T-helper 1 cell treated with Interleukin-12 subunit alpha and Interleukin-12 subunit beta and Interleukin-4 antibody, amounts not matched to agents 30 μg/mL and 1 μg/mL, for 36 hours (primary cell): ENCODE results near the gene FBXW9.
A peak's percentile ranks its signal among the peaks of the same experiment; 100 is the strongest.
"Not testable (repeated sequence)": the region's sequence is repeated elsewhere in the genome, so short reads cannot be mapped to it uniquely, and the experiment has no call there.

Source experiments
- H3K27ac Mint-ChIP-seq: one replicate; pipeline ENCODE4 v1.8.0; 2021; ENCODE audit warnings: mild to moderate bottlenecking, mixed read lengths
- H3K27me3 Mint-ChIP-seq: one replicate; pipeline ENCODE4 v1.8.0; 2021; ENCODE audit warnings: low read depth, mixed read lengths
- H3K36me3 Mint-ChIP-seq: one replicate; pipeline ENCODE4 v1.8.0; 2021; ENCODE audit warnings: low read depth, mixed read lengths
- H3K4me1 Mint-ChIP-seq: one replicate; pipeline ENCODE4 v1.8.0; 2021; ENCODE audit warnings: low read depth, mixed read lengths
- H3K4me3 Mint-ChIP-seq: one replicate; pipeline ENCODE4 v1.8.0; 2021; ENCODE audit warnings: mild to moderate bottlenecking, moderate library complexity, mixed read lengths
- H3K9me3 Mint-ChIP-seq: one replicate; pipeline ENCODE4 v1.8.0; 2021; ENCODE audit warnings: mixed read lengths

FBXW9 gene

GRCh38 chr19:12664406-12665280 lies 31.8 kb downstream of the FBXW9 start:
- H3K4me1 Mint-ChIP-seq, result peaks cover 29% of the 10 kb centered on the region

DNA sequence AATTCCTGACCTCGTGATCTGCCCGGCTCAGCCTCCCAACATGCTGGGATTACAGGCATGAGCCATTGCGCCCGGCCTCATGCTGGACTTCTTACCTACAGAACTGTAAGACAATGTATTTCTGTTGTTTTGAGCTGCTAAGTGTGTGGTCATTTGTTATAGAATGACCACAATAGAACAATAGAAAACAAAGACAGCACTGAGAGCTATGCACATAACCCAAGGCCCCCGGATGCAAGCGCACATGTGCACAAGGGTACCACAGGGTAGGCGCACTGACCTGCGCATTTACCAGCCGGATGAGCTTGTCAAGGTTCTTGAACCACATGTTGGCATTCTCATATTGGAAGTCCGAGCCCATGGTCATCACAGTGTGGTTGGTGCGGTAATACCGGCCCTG lies 35.5 kb downstream of the FBXW9 start:
- Mint-ChIP-seq H3K4me1 (peaks cover 11% of the 10 kb centered on the region), H3K27ac (no peak overlapping the region), H3K27me3 (no peaks in the 10 kb centered on the region), H3K4me3 (no peak overlapping the region), H3K9me3 (no peaks in the 10 kb centered on the region), H3K36me3 (peaks cover 36% of the 10 kb centered on the region)

More at GRCh38 chr19:12664406-12665280, 31.8 kb downstream of the FBXW9 start:
- Mint-ChIP-seq H3K4me3 (peak overlapping the region; percentile 92), H3K9me3 (no peaks in the 10 kb centered on the region), H3K27me3 (no peaks in the 10 kb centered on the region), H3K36me3 (peaks cover 29% of the 10 kb centered on the region), H3K27ac (peak overlapping the region; percentile 88)

DNA sequence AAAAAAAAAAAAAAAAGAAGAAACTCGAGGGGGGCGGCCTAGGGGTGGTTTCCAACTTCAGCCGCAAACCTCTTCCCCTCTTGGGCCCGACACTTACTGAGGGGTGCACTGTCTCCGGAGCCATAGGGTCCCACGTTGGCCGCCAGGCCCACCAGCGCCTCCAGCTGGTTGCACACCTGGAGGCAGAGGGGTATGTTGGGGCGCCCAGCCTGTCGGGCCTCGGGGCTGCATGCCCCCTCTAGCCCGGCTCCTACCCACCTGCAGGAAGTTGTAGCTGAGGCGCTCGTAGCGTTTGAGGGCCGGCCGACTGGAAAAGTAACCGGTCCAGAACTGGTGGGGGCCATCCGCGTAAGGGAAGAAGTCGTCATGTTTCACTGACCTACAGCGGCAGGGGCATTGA lies 38.5 kb downstream of the FBXW9 start:
- Mint-ChIP-seq H3K36me3 (peaks cover 43% of the 10 kb centered on the region), H3K4me3 (no peak overlapping the region), H3K27me3 (no peaks in the 10 kb centered on the region), H3K4me1 (peaks cover 4% of the 10 kb centered on the region), H3K27ac (no peak overlapping the region), H3K9me3 (no peaks in the 10 kb centered on the region)

- H3K36me3 Mint-ChIP-seq, result peaks cover 44% of the 10 kb centered on the region
- no peaks in the 10 kb centered on the region for H3K9me3 Mint-ChIP-seq
- H3K27ac Mint-ChIP-seq, result no peak overlapping the region
- H3K27me3 Mint-ChIP-seq, result no peaks in the 10 kb centered on the region
- peaks cover 4% of the 10 kb centered on the region for H3K4me1 Mint-ChIP-seq
- H3K4me3 Mint-ChIP-seq, result no peak overlapping the region
Measured at GRCh38 chr19:12656899-12657571, 39.4 kb downstream of the FBXW9 start.

GRCh38 chr19:12655546-12655945 lies 40.9 kb downstream of the FBXW9 start:
- Mint-ChIP-seq H3K9me3 (no peaks in the 10 kb centered on the region), H3K36me3 (peaks cover 50% of the 10 kb centered on the region), H3K27ac (peak overlapping the region; percentile 19), H3K4me3 (no peak overlapping the region), H3K4me1 (peaks cover 4% of the 10 kb centered on the region), H3K27me3 (no peaks in the 10 kb centered on the region)

DNA sequence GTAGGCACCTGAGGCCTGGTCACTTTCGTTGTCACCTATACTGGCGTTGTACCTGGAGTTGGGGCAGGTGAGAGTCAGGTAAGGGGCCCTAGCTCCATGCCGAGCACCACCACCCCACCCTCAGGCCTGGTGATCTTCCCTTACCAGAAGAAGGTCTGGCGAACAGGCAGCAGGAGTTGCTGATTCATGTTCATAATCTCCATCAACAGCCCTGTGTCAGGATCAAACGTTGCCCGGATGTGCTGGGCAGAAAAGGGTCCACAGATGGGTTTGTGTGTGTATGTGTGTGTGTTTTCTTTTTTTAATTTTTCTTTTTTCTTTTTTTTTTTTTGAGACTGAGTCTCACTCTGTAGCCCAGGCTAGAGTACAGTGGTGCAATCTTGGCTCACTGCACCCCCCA lies 44.2 kb downstream of the FBXW9 start:
- Mint-ChIP-seq H3K27ac (no peak overlapping the region), H3K36me3 (peaks cover 47% of the 10 kb centered on the region)

DNA sequence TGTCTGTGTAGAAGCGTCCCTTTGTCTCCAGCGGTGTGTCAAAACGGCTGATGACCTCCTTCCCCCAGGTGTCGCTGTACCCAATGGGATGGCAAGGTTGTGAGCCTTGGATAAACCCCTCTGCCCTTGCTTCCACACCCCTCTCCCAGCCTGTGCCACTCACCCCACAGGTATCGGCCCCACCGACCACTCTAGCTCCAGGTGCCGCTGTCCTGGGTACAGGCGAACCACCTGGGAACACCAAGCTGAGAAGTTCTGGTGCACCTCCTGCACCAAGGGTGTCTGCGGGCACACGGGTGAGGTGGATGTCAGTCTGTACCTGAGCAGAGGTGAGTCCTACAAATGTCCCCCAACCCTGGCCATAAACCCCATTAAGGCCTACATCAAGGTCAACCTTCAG lies 46.5 kb downstream of the FBXW9 start:
- H3K27ac Mint-ChIP-seq, result no peak overlapping the region

More for the DNA sequence above, 44.2 kb downstream of the FBXW9 start:
- Mint-ChIP-seq H3K27me3 (no peaks in the 10 kb centered on the region), H3K9me3 (no peaks in the 10 kb centered on the region), H3K4me3 (no peak overlapping the region), H3K4me1 (peaks cover 2% of the 10 kb centered on the region)

GRCh38 chr19:12648088-12648487 lies 48.3 kb downstream of the FBXW9 start:
- H3K27me3 Mint-ChIP-seq, result no peaks in the 10 kb centered on the region
- peaks cover 31% of the 10 kb centered on the region for H3K36me3 Mint-ChIP-seq
- H3K9me3 Mint-ChIP-seq, result no peaks in the 10 kb centered on the region
- no peak overlapping the region for H3K4me3 Mint-ChIP-seq
- no peaks in the 10 kb centered on the region for H3K4me1 Mint-ChIP-seq
- H3K27ac Mint-ChIP-seq, result no peak overlapping the region

More for the DNA sequence above, 46.5 kb downstream of the FBXW9 start:
- no peaks in the 10 kb centered on the region for H3K27me3 Mint-ChIP-seq
- H3K9me3 Mint-ChIP-seq, result no peaks in the 10 kb centered on the region
- H3K36me3 Mint-ChIP-seq, result peaks cover 37% of the 10 kb centered on the region
- H3K4me3 Mint-ChIP-seq, result no peak overlapping the region
- no peaks in the 10 kb centered on the region for H3K4me1 Mint-ChIP-seq

DNA sequence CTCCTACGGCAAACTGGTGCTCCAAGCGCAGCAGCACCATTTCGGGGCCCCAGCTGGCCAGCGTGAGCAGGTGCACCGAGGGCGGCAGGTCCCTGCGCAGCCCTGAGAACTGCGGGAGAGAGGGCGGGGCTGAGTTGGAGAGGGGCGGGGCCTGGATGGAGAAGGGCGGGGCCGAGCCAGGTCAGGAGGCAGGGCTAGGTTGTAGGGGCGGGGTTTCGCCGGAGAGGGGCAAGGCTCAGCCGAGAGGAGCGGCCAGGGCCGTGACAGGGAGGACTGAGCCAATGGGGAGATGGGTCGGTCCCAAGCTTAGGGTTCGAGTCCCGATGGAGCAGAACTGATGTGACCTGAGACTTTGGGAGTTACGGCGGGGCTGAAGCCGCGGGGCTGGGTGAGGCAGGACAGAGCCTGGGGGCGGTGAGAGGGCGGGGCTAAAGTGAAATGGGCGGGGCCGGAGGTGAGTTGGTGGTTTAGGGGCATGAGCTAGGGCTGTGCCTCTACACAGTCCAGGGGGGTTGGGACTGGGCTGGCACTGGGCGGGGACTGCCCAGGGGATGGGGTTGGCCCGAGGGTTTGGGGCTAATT lies 48.9 kb downstream of the FBXW9 start:
- Mint-ChIP-seq H3K4me3 (no peak overlapping the region), H3K27me3 (no peaks in the 10 kb centered on the region), H3K4me1 (no peaks in the 10 kb centered on the region), H3K27ac (no peak overlapping the region), H3K36me3 (peaks cover 31% of the 10 kb centered on the region), H3K9me3 (no peaks in the 10 kb centered on the region)

- H3K27ac Mint-ChIP-seq, result peak overlapping the region; percentile 55
- H3K36me3 Mint-ChIP-seq, result peaks cover 29% of the 10 kb centered on the region
- H3K27me3 Mint-ChIP-seq, result no peaks in the 10 kb centered on the region
- H3K4me1 Mint-ChIP-seq, result no peaks in the 10 kb centered on the region
- no peak overlapping the region for H3K4me3 Mint-ChIP-seq
- H3K9me3 Mint-ChIP-seq, result no peaks in the 10 kb centered on the region
Measured at GRCh38 chr19:12647047-12647446, 49.4 kb downstream of the FBXW9 start.

DNA sequence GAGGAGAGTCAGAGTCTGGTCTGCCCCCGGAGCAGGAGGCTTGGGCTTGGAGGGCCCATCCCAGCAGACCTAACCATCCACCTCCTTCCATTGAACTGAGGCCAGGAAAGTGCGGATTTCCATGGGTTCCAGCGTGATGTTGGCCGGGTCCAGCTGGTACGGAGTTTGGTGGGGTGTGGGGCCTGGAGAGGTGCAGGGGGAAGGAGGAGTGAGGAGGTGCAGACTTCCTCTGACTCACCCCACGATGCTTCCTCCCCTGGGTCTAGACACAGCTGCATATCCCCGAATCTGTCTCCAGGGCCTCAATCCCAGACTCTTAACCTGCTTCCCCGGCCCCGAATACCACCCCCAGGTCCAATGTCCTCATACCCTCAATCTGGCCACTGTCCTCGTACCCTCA lies 49.9 kb downstream of the FBXW9 start:
- Mint-ChIP-seq H3K36me3 (peaks cover 24% of the 10 kb centered on the region), H3K4me1 (no peaks in the 10 kb centered on the region), H3K9me3 (no peaks in the 10 kb centered on the region), H3K27ac (peak overlapping the region; percentile 55), H3K4me3 (no peak overlapping the region), H3K27me3 (no peaks in the 10 kb centered on the region)

DNA sequence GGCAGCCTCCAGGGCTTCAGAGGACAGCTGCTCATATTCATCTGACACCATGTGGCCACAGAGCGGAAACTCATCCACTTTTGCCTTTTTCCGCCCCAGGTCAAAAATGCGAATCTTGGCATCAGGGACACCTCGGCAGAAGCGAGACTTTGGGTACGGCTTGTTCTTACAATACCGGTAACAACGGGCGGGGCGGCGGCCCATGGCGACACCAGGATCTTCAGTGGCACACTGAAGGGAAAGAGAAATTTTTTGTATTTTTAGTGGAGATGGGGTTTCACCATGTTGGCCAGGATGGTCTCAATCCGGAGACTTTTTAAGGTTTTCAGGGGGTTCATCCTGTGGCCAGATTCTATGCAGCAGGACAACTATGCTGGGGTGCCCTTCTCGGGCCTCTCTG lies 52.7 kb downstream of the FBXW9 start:
- H3K4me3 Mint-ChIP-seq, H3K27ac Mint-ChIP-seq, H3K9me3 Mint-ChIP-seq, H3K27me3 Mint-ChIP-seq, H3K4me1 Mint-ChIP-seq: not testable (repeated sequence)
- peaks cover 16% of the 10 kb centered on the region for H3K36me3 Mint-ChIP-seq

GRCh38 chr19:12642506-12642905 lies 53.9 kb downstream of the FBXW9 start:
- peaks cover 8% of the 10 kb centered on the region for H3K4me1 Mint-ChIP-seq
- H3K9me3 Mint-ChIP-seq, result no peaks in the 10 kb centered on the region
- H3K4me3 Mint-ChIP-seq, result no peak overlapping the region
- peaks cover 13% of the 10 kb centered on the region for H3K36me3 Mint-ChIP-seq
- H3K27ac Mint-ChIP-seq, result no peak overlapping the region
- H3K27me3 Mint-ChIP-seq, result no peaks in the 10 kb centered on the region

DNA sequence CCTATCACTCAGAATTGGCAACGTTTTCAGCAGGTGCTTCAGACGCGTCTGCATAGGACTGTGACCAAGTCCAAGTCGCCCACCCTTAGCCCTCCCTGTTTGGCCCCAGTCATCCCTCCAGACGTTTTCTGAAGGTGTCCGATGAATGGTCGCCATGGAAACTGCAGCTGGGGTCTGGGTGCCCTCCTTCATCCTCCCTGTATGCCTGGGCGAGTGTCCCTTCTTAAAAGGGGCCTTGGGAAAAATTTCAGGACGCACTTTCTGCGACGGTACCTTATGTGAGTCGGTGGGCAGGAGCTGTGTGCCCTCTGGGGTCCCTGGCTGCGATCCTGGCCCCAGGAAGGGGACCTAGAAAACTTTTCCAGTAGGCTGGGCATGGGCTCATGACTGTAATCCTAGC lies 55.0 kb downstream of the FBXW9 start:
- H3K36me3 Mint-ChIP-seq, result peaks cover 9% of the 10 kb centered on the region
- H3K27ac Mint-ChIP-seq, result no peak overlapping the region
- no peaks in the 10 kb centered on the region for H3K27me3 Mint-ChIP-seq
- H3K9me3 Mint-ChIP-seq, result no peaks in the 10 kb centered on the region
- no peak overlapping the region for H3K4me3 Mint-ChIP-seq
- peaks cover 8% of the 10 kb centered on the region for H3K4me1 Mint-ChIP-seq
